HepG2 (cell line): ENCODE measurements around the gene LAMP1. TPM values are rescaled to one million over a fixed set of nuclear protein-coding genes. Genes with fewer than 3 reads are reported as not detected.

Experiments
- ATAC-seq: fragments of 200-7000 bp; cut with Tn5 transposase; 3 replicates; pipeline ENCODE4 v1.9.1; 2020; ENCODE audit warnings: mild to moderate bottlenecking, moderate library complexity
- BruUV-seq: library from RNA; stranded (reverse); fragments of 400-500 nt; replicated peaks from 2 replicates; lab custom pipeline; 2021; lab: Mats Ljungman, UMichigan
- CTCF ChIA-PET: fragments of 300-600 bp; formaldehyde crosslinking; extraction: SDS; loops from one replicate; lab custom pipeline; 2021; ENCODE audit warnings: low total read pairs, inconsistent platforms, low intra/inter-chr PET ratio; lab: Yijun Ruan, JAX
- POLR2A ChIA-PET: fragments of 350-600 bp; sonication (Branson Sonifier 250); formaldehyde crosslinking; loops from one replicate; lab custom pipeline; 2020; ENCODE audit warnings: antibody characterized with exemption, inconsistent platforms; lab: Yijun Ruan, JAX
- DNase-seq: peaks from one replicate; pipeline ENCODE4 v3.0.0-alpha.2; 2015; ENCODE audit warnings: low spot score
- FAIRE-seq: peaks from 3 replicates; lab custom pipeline; 2011; peaks lifted over from hg19 to GRCh38; lab: Jason Lieb, UNC
- H2AFZ ChIP-seq: one replicate; pipeline ENCODE4 v1.6.1; 2011; ENCODE audit warnings: low read length, inconsistent platforms
- H3K27ac ChIP-seq: fragments of 300-600 bp; 3 replicates; pipeline ENCODE4 v1.8.0; 2011; ENCODE audit warnings: mixed run types, mild to moderate bottlenecking, mixed read lengths, low read length, inconsistent platforms; ENCODE audit not compliant: insufficient read depth; ENCODE audit errors: extremely low read length
- H3K27me3 ChIP-seq, 2 experiments: fragments of 200-600 bp in 1 of 2; 2 replicates in 1 of 2; 3 replicates in 1 of 2; pipeline versions ENCODE4 v1.6.0 to v1.8.0; 2011; ENCODE audit warnings: low read length in 2 of 2, mild to moderate bottlenecking in 2 of 2, moderate library complexity in 2 of 2, inconsistent platforms in 1 of 2; ENCODE audit not compliant: insufficient read depth in 2 of 2, control insufficient read depth in 1 of 2
- H3K36me3 ChIP-seq, 2 experiments: fragments of 200-600 bp in 1 of 2; replicated peaks in 1 of 2; 2 replicates in 1 of 2; 3 replicates in 1 of 2; pipeline versions ENCODE4 v1.5.1 to v1.8.0; 2011; ENCODE audit warnings: low read length in 2 of 2, inconsistent platforms in 1 of 2; ENCODE audit not compliant: insufficient read depth in 2 of 2, control insufficient read depth in 1 of 2
- H3K4me1 ChIP-seq: 2 replicates; pipeline ENCODE4 v1.5.1; 2012; ENCODE audit warnings: low read length, inconsistent platforms; ENCODE audit not compliant: insufficient read depth
- H3K4me2 ChIP-seq: 2 replicates; pipeline ENCODE4 v1.6.0; 2011; ENCODE audit warnings: low read depth, low read length, inconsistent platforms
- H3K4me3 ChIP-seq, 3 experiments: fragments of 200-600 bp in 1 of 3; sonication (generic), shearing (Covaris generic) in 1 of 3; replicated peaks in 1 of 3; 2 replicates each; pipeline ENCODE4 v1.5.1; 2011 to 2016; ENCODE audit warnings: low read length in 3 of 3, inconsistent platforms in 2 of 3, low read depth in 2 of 3, mild to moderate bottlenecking in 2 of 3, control low read depth in 1 of 3, mixed read lengths in 1 of 3; ENCODE audit not compliant: insufficient read depth in 1 of 3
- H3K79me2 ChIP-seq: one replicate; pipeline ENCODE4 v1.6.1; 2011; ENCODE audit warnings: low read length, inconsistent platforms; ENCODE audit not compliant: insufficient read depth
- H3K9ac ChIP-seq: 2 replicates; pipeline ENCODE4 v1.6.0; 2011; ENCODE audit warnings: mild to moderate bottlenecking, low read depth, low read length, inconsistent platforms; ENCODE audit not compliant: insufficient read depth
- H3K9me3 ChIP-seq: 2 replicates; pipeline ENCODE4 v1.5.1; 2012; ENCODE audit warnings: mild to moderate bottlenecking, low read length
- H4K20me1 ChIP-seq: 2 replicates; pipeline ENCODE4 v1.6.0; 2011; ENCODE audit warnings: inconsistent platforms, mild to moderate bottlenecking, low read length, moderate library complexity; ENCODE audit not compliant: insufficient read depth
- HNF4A ChIP-seq: sonication (generic); formaldehyde crosslinking; IDR thresholded peaks from 2 replicates; pipeline ENCODE4 v1.4.0; 2020; ENCODE audit warnings: missing genetic modification reagents
- HOXA7 ChIP-seq: sonication (generic); formaldehyde crosslinking; IDR thresholded peaks from 2 replicates; pipeline ENCODE4 v1.8.1; 2022; ENCODE audit warnings: mild to moderate bottlenecking, missing genetic modification reagents, moderate library complexity
- NR2F6 ChIP-seq, 2 experiments: IDR thresholded peaks; 2 replicates each; pipeline ENCODE4 v1.6.1; 2016; ENCODE audit warnings: antibody characterized with exemption in 1 of 2, mild to moderate bottlenecking in 1 of 2
- RAD21 ChIP-seq: fragments of 450-650 bp; formaldehyde crosslinking; IDR thresholded peaks from 2 replicates; pipeline ENCODE4 v1.5.0; 2020; ENCODE audit warnings: mild to moderate bottlenecking
- SOX5 ChIP-seq: IDR thresholded peaks from 2 replicates; pipeline ENCODE4 v1.6.1; 2016; ENCODE audit warnings: borderline replicate concordance
- ZBTB42 ChIP-seq: sonication (generic); formaldehyde crosslinking; IDR thresholded peaks from 2 replicates; pipeline ENCODE4 v1.5.0; 2020; ENCODE audit warnings: mild to moderate bottlenecking, missing genetic modification reagents
- ZFX ChIP-seq: sonication (generic); formaldehyde crosslinking; IDR thresholded peaks from 2 replicates; pipeline ENCODE4 v1.4.0; 2020; ENCODE audit warnings: mild to moderate bottlenecking, low read depth, missing genetic modification reagents, moderate library complexity
- ZNF143 ChIP-seq: sonication (generic); formaldehyde crosslinking; IDR thresholded peaks from 2 replicates; pipeline ENCODE4 v1.4.0; 2020; ENCODE audit warnings: missing genetic modification reagents
- ZNF34 ChIP-seq: sonication (generic); formaldehyde crosslinking; IDR thresholded peaks from 2 replicates; pipeline ENCODE4 v1.4.0; 2020; ENCODE audit warnings: mild to moderate bottlenecking, missing genetic modification reagents, borderline replicate concordance
- WGBS: methylation state at CpG from one replicate; pipeline ENCODE4 v1.1.6; 2017; ENCODE audit warnings: low lambda C conversion rate; 5-methylcytosine and 5-hydroxymethylcytosine counted together
- in situ Hi-C: cut with HindIII; loops from 2 replicates; pipeline ENCODE4 v1.10.0; 2017; ENCODE audit warnings: low pct_unique_long_range_greater_than_20kb; ENCODE audit not compliant: extremely low pct_ligation_motif_present
- intact Hi-C: fragments of 100-400 bp; cut with micrococcal nuclease; formaldehyde crosslinking; loops from one replicate; pipeline ENCODE4 v1.10.0; 2022; ENCODE audit not compliant: unreplicated experiment
- polyA plus RNA-seq, 8 experiments: library from polyadenylated mRNA; depleted of rRNA in 3 of 8; stranded (reverse) in 7 of 8; unstranded in 1 of 8; fragments of >200 nt; fragmentation: Illumina TruSeq in 4 of 8; extraction: Trizol in 4 of 8; gene quantifications; 2 replicates each; pipeline versions ENCODE4 v1.2.1 to v1.2.3, GENCODE V29; 2011 to 2016; ENCODE audit warnings: low read depth in 4 of 8, missing spikeins in 1 of 8, mixed read lengths in 1 of 8; ENCODE audit not compliant: insufficient read depth in 1 of 8
- total RNA-seq, 5 experiments: library from RNA; depleted of rRNA; stranded (reverse); fragments of >200 nt; fragmentation: Illumina TruSeq; extraction: Trizol; gene quantifications; 2 replicates each; pipeline ENCODE4 v1.2.3, GENCODE V29; 2016; ENCODE audit warnings: low read depth in 1 of 5
- TF ChIP-seq, protein P1 (sequence below): sonication (generic); formaldehyde crosslinking; IDR thresholded peaks from 2 replicates; pipeline ENCODE4 v1.8.1; 2023; ENCODE audit warnings: mild to moderate bottlenecking, missing genetic modification reagents, borderline replicate concordance
- TF ChIP-seq, protein P2 (sequence below): sonication (generic); formaldehyde crosslinking; IDR thresholded peaks from 2 replicates; pipeline ENCODE4 v1.4.0; 2020; ENCODE audit warnings: missing genetic modification reagents, mild to moderate bottlenecking, borderline replicate concordance

LAMP1 gene
- total and polyA plus RNA-seq, 2 of the 13 experiments (the other 11 are each of a cell fraction or from before 2014, with no cell fraction given) = 103 to 112 TPM

GRCh38 chr13:113307491-113307890 is 10.5 kb downstream of the LAMP1 start:
- ChIA-PET POLR2A (no interaction called here), CTCF (no interaction called here)
- Histone ChIP-seq H2AFZ (no peak overlapping the region), H4K20me1 (peaks cover 3% of the 10 kb centered on the region; the same call in 1 of the 2 replicates), H3K9ac (no peak overlapping the region), H3K4me3 (no peak overlapping the region), H3K27me3 (no peaks in the 10 kb centered on the region), H3K4me2 (no peak overlapping the region), H3K27ac (no peak overlapping the region), H3K79me2 (peaks cover 46% of the 10 kb centered on the region), H3K4me1 (peaks cover 7% of the 10 kb centered on the region), H3K9me3 (no peaks in the 10 kb centered on the region), H3K36me3 (peaks cover 12 to 38% of the 10 kb centered on the region in 2 experiments; a peak in 4 of 5 replicates)
- BruUV-seq = no TSS peak
- ATAC-seq (no peak), DNase-seq (no peak), FAIRE-seq (no peak)
- intact Hi-C loops (no loop called here), in situ Hi-C loops (no loop called here)
- TF ChIP-seq ZNF143 (CRISPR knock-in tag) = no peak
- TF ChIP-seq ZBTB42 (CRISPR knock-in tag) = no peak
- TF ChIP-seq HOXA7 = no peak
- no peak for TF ChIP-seq SOX5 (CRISPR knock-in tag)

GRCh38 chr13:113309473-113309872 is 12.4 kb downstream of the LAMP1 start:
- Histone ChIP-seq H3K9ac (no peak overlapping the region), H3K36me3 (peaks cover 8 to 35% of the 10 kb centered on the region in 2 experiments; a peak in 4 of 5 replicates), H3K4me3 (no peak overlapping the region)
- WGBS = 85% methylated on average over 6 of the region's 6 CpGs
- BruUV-seq = no TSS peak
- TF ChIP-seq ZFX (CRISPR knock-in tag) = no peak
- TF ChIP-seq ZNF34 = no peak
- TF ChIP-seq, protein P1, sequence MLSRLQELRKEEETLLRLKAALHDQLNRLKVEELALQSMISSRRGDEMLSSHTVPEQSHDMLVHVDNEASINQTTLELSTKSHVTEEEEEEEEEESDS (CRISPR knock-in tag) = no peak
- TF ChIP-seq NR2F6 (IDR thresholded peaks at IDR 0.05) = peak; percentile 62
- TF ChIP-seq NR2F6 (CRISPR knock-in tag; IDR thresholded peaks at IDR 0.05) = no peak
- TF ChIP-seq, protein P2, sequence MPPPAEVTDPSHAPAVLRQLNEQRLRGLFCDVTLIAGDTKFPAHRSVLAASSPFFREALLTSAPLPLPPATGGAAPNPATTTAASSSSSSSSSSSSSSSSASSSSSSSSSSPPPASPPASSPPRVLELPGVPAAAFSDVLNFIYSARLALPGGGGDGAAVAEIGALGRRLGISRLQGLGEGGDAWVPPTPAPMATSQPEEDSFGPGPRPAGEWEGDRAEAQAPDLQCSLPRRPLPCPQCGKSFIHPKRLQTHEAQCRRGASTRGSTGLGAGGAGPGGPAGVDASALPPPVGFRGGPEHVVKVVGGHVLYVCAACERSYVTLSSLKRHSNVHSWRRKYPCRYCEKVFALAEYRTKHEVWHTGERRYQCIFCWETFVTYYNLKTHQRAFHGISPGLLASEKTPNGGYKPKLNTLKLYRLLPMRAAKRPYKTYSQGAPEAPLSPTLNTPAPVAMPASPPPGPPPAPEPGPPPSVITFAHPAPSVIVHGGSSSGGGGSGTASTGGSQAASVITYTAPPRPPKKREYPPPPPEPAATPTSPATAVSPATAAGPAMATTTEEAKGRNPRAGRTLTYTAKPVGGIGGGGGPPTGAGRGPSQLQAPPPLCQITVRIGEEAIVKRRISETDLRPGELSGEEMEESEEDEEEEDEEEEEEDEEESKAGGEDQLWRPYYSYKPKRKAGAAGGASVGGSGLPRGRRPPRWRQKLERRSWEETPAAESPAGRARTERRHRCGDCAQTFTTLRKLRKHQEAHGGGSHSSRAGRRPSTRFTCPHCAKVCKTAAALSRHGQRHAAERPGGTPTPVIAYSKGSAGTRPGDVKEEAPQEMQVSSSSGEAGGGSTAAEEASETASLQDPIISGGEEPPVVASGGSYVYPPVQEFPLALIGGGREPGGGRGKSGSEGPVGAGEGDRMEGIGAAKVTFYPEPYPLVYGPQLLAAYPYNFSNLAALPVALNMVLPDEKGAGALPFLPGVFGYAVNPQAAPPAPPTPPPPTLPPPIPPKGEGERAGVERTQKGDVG (CRISPR knock-in tag) = no peak
- TF ChIP-seq HNF4A (CRISPR knock-in tag) = no peak
- TF ChIP-seq RAD21 = no peak
- TF ChIP-seq, all 625 proteins: peak for 1
- intact Hi-C loops (no loop called here), in situ Hi-C loops (no loop called here)
- DNase-seq (no peak), ATAC-seq (no peak), FAIRE-seq (no peak)
- H3K4me2 ChIP-seq = no peak overlapping the region
- H3K79me2 ChIP-seq = peaks cover 32% of the 10 kb centered on the region
- H3K27me3 ChIP-seq = no peaks in the 10 kb centered on the region
- H3K4me1 ChIP-seq = peaks cover 7% of the 10 kb centered on the region
- H3K9me3 ChIP-seq = no peaks in the 10 kb centered on the region
- ChIA-PET POLR2A (no interaction called here), CTCF (no interaction called here)
- no peak overlapping the region for H3K27ac ChIP-seq
- H2AFZ ChIP-seq = no peak overlapping the region
- no peaks in the 10 kb centered on the region for H4K20me1 ChIP-seq
